IPS-NIHi7 (cell line): ENCODE results near the gene ACTR10.

ENCODE experiments used
- DNase-seq: peaks from one replicate; pipeline ENCODE4 v3.0.0; 2012; ENCODE audit warnings: mixed read lengths; ENCODE audit errors: extremely low spot score

The ACTR10 gene

GRCh38 chr14:58281969-58282368 lies 82.0 kb downstream of the ACTR10 start:
- DNase-seq: no peak

GRCh38 chr14:58282925-58283593 lies 83.1 kb downstream of the ACTR10 start:
- DNase-seq: no peak

- no peak for DNase-seq
Observed at GRCh38 chr14:58283730-58284129, 83.8 kb downstream of the ACTR10 start.

- no peak for DNase-seq
Observed at GRCh38 chr14:58285132-58285531, 85.2 kb downstream of the ACTR10 start.
